SK-N-SH treated with all-trans-retinoic acid at 6 μM for 48 hours (cell line): ENCODE results near the gene AUTS2.

Source experiments
- ARNTL ChIP-seq: fragments of 450-650 bp; formaldehyde crosslinking; IDR thresholded peaks from 2 replicates; pipeline ENCODE4 v1.5.0; 2020; ENCODE audit warnings: low read depth, mild to moderate bottlenecking, moderate library complexity, borderline replicate concordance
- BACH2 ChIP-seq: fragments of 250-450 bp; sonication (Bioruptor Pico); IDR thresholded peaks from 2 replicates; pipeline ENCODE4 v1.9.0; 2021; ENCODE audit warnings: mild to moderate bottlenecking, borderline replicate concordance
- CREB5 ChIP-seq: fragments of 250-450 bp; sonication (Bioruptor Pico); IDR thresholded peaks from 2 replicates; pipeline ENCODE4 v1.5.1; 2020; ENCODE audit warnings: low read depth, mild to moderate bottlenecking, moderate library complexity
- CSDC2 ChIP-seq: fragments of 250-450 bp; sonication (Bioruptor Pico); IDR thresholded peaks from 2 replicates; pipeline ENCODE4 v1.5.0; 2020; ENCODE audit warnings: mild to moderate bottlenecking, moderate library complexity
- PATZ1 ChIP-seq: fragments of 250-450 bp; sonication (Bioruptor Pico); IDR thresholded peaks from 2 replicates; pipeline ENCODE4 v1.8.0; 2020; ENCODE audit warnings: mild to moderate bottlenecking, moderate library complexity, borderline replicate concordance
- POU6F1 ChIP-seq: fragments of 250-450 bp; sonication (Bioruptor Pico); IDR thresholded peaks from 2 replicates; pipeline ENCODE4 v1.8.0; 2021; ENCODE audit warnings: low read depth, mild to moderate bottlenecking, moderate library complexity, borderline replicate concordance
- TOX ChIP-seq: fragments of 250-450 bp; sonication (Bioruptor Pico); IDR thresholded peaks from 2 replicates; pipeline ENCODE4 v1.8.0; 2021; ENCODE audit warnings: mild to moderate bottlenecking, moderate library complexity, borderline replicate concordance
- ZC3H10 ChIP-seq: fragments of 250-450 bp; sonication (Bioruptor Pico); IDR thresholded peaks from 2 replicates; pipeline ENCODE4 v1.5.1; 2021; ENCODE audit warnings: mild to moderate bottlenecking, moderate library complexity
- ZFP3 ChIP-seq: fragments of 250-450 bp; sonication (Bioruptor Pico); IDR thresholded peaks from 2 replicates; pipeline ENCODE4 v1.5.0; 2020; ENCODE audit warnings: mild to moderate bottlenecking, moderate library complexity
- ZFP30 ChIP-seq: fragments of 450-650 bp; formaldehyde crosslinking; IDR thresholded peaks from 2 replicates; pipeline ENCODE4 v1.5.0; 2022; ENCODE audit warnings: mild to moderate bottlenecking, moderate library complexity
- ZNF8 ChIP-seq: fragments of 450-650 bp; formaldehyde crosslinking; IDR thresholded peaks from 2 replicates; pipeline ENCODE4 v1.5.0; 2020; ENCODE audit warnings: mild to moderate bottlenecking, moderate library complexity

GRCh38 chr7:70477036-70478010, 879.0 kb downstream of the AUTS2 start:
- TF ChIP-seq PATZ1 (CRISPR knock-in tag): 0 out of 2 replicates have a peak, but pooled peaks have one; percentile 32
- TF ChIP-seq ARNTL (CRISPR knock-in tag): no peak
- no peak for TF ChIP-seq ZNF8
- TF ChIP-seq ZFP30 (CRISPR knock-in tag): no peak
- TF ChIP-seq CSDC2: no peak
- 0 out of 2 replicates have a peak, but pooled peaks have one; percentile 33 for TF ChIP-seq ZC3H10 (CRISPR knock-in tag)
- no peak for TF ChIP-seq TOX (CRISPR knock-in tag)
- peak; percentile 77; the same call in 1 of the 2 replicates for TF ChIP-seq CREB5 (CRISPR knock-in tag)
- no peak for TF ChIP-seq ZFP3 (CRISPR knock-in tag)
- TF ChIP-seq POU6F1 (CRISPR knock-in tag): no peak
- no peak for TF ChIP-seq BACH2
